Right cardiac atrium (tissue), 5 donors: ENCODE data around the gene LUM. TPM values are rescaled to one million over a fixed set of nuclear protein-coding genes. Genes with fewer than 3 reads are reported as not detected.
"Not testable (repeated sequence)": the region's sequence is repeated elsewhere in the genome, so short reads cannot be mapped to it uniquely, and the experiment has no call there.

ENCODE experiments used
- ATAC-seq, 2 donors: fragments of 200-7000 bp; cut with Tn5 transposase; one replicate each; pipeline versions ENCODE4 v1.8.0 to v1.9.1; 2020; ENCODE audit warnings: moderate library complexity in 2 of 2, mild to moderate bottlenecking in 1 of 2
- DNase-seq, 3 donors: peaks; one replicate each; pipeline ENCODE4 v3.0.0-alpha.2; 2020
- H3K27ac ChIP-seq: one replicate; pipeline ENCODE4 v1.5.1; 2013; ENCODE audit warnings: mild to moderate bottlenecking, low read length, control low read depth, moderate library complexity
- H3K27me3 ChIP-seq: one replicate; pipeline ENCODE4 v1.6.1; 2013; ENCODE audit not compliant: control insufficient read depth, insufficient read depth
- H3K4me1 ChIP-seq: one replicate; pipeline ENCODE4 v1.6.1; 2013; ENCODE audit warnings: low read length; ENCODE audit not compliant: control insufficient read depth, insufficient read depth
- H3K4me3 ChIP-seq: one replicate; pipeline ENCODE4 v1.5.1; 2013; ENCODE audit warnings: low read length, control low read depth
- H3K9me3 ChIP-seq: one replicate; pipeline ENCODE4 v1.6.1; 2013; ENCODE audit warnings: low read length; ENCODE audit not compliant: control insufficient read depth
- WGBS: extraction: QIAGEN DNeasy Blood & Tissue Kit; methylation state at CpG from one replicate; pipeline ENCODE4 v1.1.7; 2013; 5-methylcytosine and 5-hydroxymethylcytosine counted together
- intact Hi-C, 4 donors: fragments of 100-400 bp; cut with DNase I; formaldehyde crosslinking; loops; one replicate each; pipeline versions ENCODE4 v1.11.0 to v1.14.0; 2022 to 2023
- polyA plus RNA-seq: library from polyadenylated mRNA; stranded (reverse); fragments of 200-250 nt; gene quantifications from one replicate; pipeline ENCODE4 v1.2.3, GENCODE V29; 2013
- total RNA-seq, 4 donors: library from RNA; stranded (reverse); fragmentation: NEBNext Ultra II Directional; extraction: Animal tissue kit (Norgen Biotek cat#: 25700); gene quantifications; one replicate each; pipeline ENCODE4 v1.2.1, GENCODE V29; 2021
- donor health status: healthy with polysubstance abuse.
- donor health status: DM: no; HTN: yes; CAD: no.
- donor health status: DM: no; HTN: no; CAD: no.
- donor health status: DM: no; HTN: yes; CAD: no; lungs with severe emphysema.
- donor health status: DM: yes; HTN: yes; CAD: no.

LUM gene
- total and polyA plus RNA-seq, 5 donors, result 163 to 269 (median 253) TPM

DNA sequence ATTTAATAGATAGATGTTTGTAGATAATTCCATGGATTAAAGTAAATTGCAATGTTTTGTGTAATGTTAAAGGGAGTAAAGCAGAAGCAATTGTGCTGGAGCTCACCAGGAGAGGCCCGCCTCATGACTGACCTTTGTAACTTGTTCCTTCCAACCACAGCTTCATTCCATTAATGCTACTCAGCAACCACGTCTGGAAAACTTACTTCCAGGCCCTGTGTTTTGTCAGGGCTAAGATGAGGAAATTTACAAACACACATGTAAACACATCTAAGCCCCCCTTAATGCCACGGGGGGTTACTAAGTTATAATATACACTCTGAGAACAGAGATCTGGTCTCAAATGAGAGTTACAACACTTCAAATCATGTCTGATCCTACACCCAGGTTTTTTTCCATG, 12.4 kb downstream of the LUM start:
- H3K27ac ChIP-seq, result no peak overlapping the region
- peak in 1 of 3 donors; percentile 18 for DNase-seq
- no peaks in the 10 kb centered on the region for H3K9me3 ChIP-seq
- H3K4me1 ChIP-seq, result no peaks in the 10 kb centered on the region
- ATAC-seq, result peak; percentile 50 to 73
- intact Hi-C loops, result no loop called here
- H3K4me3 ChIP-seq, result no peak overlapping the region
- H3K27me3 ChIP-seq, result no peaks in the 10 kb centered on the region
- 26% methylated on average over 3 of the region's 3 CpGs for WGBS

DNA sequence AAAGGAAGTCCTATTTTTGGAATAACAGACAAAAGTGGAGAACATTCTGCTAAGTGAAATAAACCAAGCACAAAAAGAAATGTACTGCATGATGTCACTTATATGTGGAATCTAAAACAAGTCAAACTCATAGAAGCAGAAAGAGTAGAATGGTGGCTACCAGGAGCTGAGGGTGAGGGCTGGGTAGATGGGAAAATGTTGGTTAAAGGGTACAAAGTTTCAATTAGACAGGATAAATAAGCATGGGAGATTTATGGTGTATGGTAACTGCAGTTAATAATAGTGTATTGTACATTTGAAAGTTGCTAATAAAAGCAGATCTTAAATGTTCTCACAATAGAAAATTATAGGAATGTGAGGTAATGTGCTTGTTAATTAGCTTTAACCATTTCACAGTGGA, 12.8 kb downstream of the LUM start:
- intact Hi-C loops, result no loop called here
- no peaks in the 10 kb centered on the region for H3K4me1 ChIP-seq
- no peak overlapping the region for H3K27ac ChIP-seq
- H3K4me3 ChIP-seq, result no peak overlapping the region
- ATAC-seq (no peak), DNase-seq (no peak)
- no peaks in the 10 kb centered on the region for H3K27me3 ChIP-seq
- no peaks in the 10 kb centered on the region for H3K9me3 ChIP-seq

- DNase-seq (no peak), ATAC-seq (no peak)
- H3K4me1 ChIP-seq, result no peaks in the 10 kb centered on the region
- no peak overlapping the region for H3K4me3 ChIP-seq
- H3K27ac ChIP-seq, result no peak overlapping the region
- no peaks in the 10 kb centered on the region for H3K27me3 ChIP-seq
- 73% methylated on average over 1 of the region's 1 CpG for WGBS
- H3K9me3 ChIP-seq, result no peaks in the 10 kb centered on the region
- intact Hi-C loops, result no loop called here
These were observed 16.3 kb downstream of the LUM start for GRCh38 chr12:91094957-91095356.

GRCh38 chr12:91094032-91094662, 17.1 kb downstream of the LUM start:
- ATAC-seq (no peak), DNase-seq (no peak)
- intact Hi-C loops, result no loop called here

GRCh38 chr12:91093341-91093740, 18.0 kb downstream of the LUM start:
- Histone ChIP-seq H3K9me3 (no peaks in the 10 kb centered on the region), H3K27me3 (no peaks in the 10 kb centered on the region), H3K4me3 (peak overlapping the region; percentile 25), H3K27ac (no peak overlapping the region), H3K4me1 (no peaks in the 10 kb centered on the region)
- intact Hi-C loops, result no loop called here
- WGBS, result 50% methylated on average over 4 of the region's 4 CpGs
- ATAC-seq (no peak), DNase-seq (no peak)

More at GRCh38 chr12:91094032-91094662, 17.1 kb downstream of the LUM start:
- no peaks in the 10 kb centered on the region for H3K4me1 ChIP-seq
- no peaks in the 10 kb centered on the region for H3K27me3 ChIP-seq
- H3K27ac ChIP-seq, result no peak overlapping the region
- no peak overlapping the region for H3K4me3 ChIP-seq
- H3K9me3 ChIP-seq, result no peaks in the 10 kb centered on the region

DNA sequence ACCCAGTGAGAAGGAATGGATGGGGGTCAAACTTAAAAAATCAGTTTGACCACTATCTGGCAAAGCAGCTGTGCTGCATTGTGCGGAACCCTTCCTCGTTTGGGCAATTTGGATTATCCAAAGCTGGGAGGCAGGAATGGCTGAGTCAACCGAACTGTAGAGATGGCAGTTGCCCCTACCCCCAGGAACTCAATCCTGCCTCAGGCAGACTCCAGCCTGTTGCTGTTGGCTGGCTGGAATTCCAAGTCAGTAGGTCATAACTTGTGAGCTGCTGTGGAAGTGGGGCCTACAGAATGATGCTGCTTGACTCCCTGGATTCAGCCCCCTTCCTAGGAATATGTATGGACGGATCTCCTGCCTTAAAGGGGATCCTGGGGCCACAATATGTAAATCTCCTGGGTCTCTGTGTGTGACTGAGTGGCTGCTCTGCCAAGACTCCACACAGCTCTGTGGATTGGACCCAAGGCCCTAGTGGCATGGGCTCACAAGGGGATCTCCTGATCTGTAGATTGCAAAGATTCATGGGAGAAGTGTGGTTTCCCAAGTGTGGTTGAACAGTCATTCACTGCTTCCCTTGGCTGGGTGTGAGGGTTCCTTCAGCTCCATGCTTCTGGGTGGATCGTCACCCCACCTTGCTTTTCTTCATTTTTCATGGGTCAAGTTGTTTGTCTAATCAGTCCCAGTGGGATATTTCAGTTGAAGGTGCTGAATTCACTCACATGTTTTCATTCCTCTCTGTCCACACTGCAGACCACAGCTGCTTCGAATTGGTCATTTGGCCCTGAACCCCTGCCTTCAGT, 19.2 kb downstream of the LUM start:
- Histone ChIP-seq H3K27ac (no peak overlapping the region), H3K4me1 (no peaks in the 10 kb centered on the region), H3K27me3 (no peaks in the 10 kb centered on the region), H3K4me3 (no peak overlapping the region), H3K9me3 (no peaks in the 10 kb centered on the region)
- 69% methylated on average over 6 of the region's 6 CpGs for WGBS
- ATAC-seq (no peak), DNase-seq (no peak)
- intact Hi-C loops, result no loop called here

GRCh38 chr12:91089953-91090352, 21.3 kb downstream of the LUM start:
- not testable (repeated sequence) for ATAC-seq

DNA sequence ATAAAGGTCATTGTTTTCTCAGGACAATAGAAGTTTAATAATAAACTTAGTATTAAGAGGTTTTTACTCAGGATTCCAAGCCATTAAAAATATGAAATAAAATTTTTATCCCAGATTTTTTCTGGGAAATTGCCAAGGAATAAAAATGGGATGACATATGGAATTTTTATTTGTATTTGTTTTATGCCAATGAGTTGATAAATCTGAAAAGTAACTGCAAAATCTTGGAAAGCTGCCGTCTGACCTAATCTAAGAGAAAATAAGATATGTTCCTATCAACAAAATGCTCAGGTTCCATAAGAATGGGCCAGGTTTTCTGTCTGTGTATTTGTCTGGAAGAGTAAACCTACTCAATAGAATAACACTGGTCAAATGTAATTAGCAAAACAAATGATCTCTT, 31.3 kb downstream of the LUM start:
- no peaks in the 10 kb centered on the region for H3K4me1 ChIP-seq
- 58% methylated on average over 1 of the region's 1 CpG for WGBS
- H3K4me3 ChIP-seq, result no peak overlapping the region
- no peaks in the 10 kb centered on the region for H3K9me3 ChIP-seq
- H3K27ac ChIP-seq, result no peak overlapping the region
- DNase-seq (no peak), ATAC-seq (no peak)
- intact Hi-C loops, result no loop called here
- H3K27me3 ChIP-seq, result no peaks in the 10 kb centered on the region

More at GRCh38 chr12:91089953-91090352, 21.3 kb downstream of the LUM start:
- H3K27ac ChIP-seq, intact Hi-C loops, H3K27me3 ChIP-seq, H3K9me3 ChIP-seq, H3K4me3 ChIP-seq, DNase-seq, H3K4me1 ChIP-seq: not testable (repeated sequence)
- 96% methylated on average over 2 of the region's 2 CpGs for WGBS

GRCh38 chr12:91078501-91078900, 32.8 kb downstream of the LUM start:
- H3K27ac ChIP-seq, result no peak overlapping the region
- no peaks in the 10 kb centered on the region for H3K4me1 ChIP-seq
- WGBS, result 46% methylated on average over 1 of the region's 1 CpG
- ATAC-seq (no peak), DNase-seq (no peak)
- intact Hi-C loops, result no loop called here
- no peak overlapping the region for H3K4me3 ChIP-seq
- no peaks in the 10 kb centered on the region for H3K27me3 ChIP-seq
- H3K9me3 ChIP-seq, result no peaks in the 10 kb centered on the region

- no peak overlapping the region for H3K27ac ChIP-seq
- no peaks in the 10 kb centered on the region for H3K9me3 ChIP-seq
- no peak for DNase-seq
- no peaks in the 10 kb centered on the region for H3K4me1 ChIP-seq
- 90% methylated on average over 5 of the region's 5 CpGs for WGBS
- H3K4me3 ChIP-seq, result no peak overlapping the region
- no peaks in the 10 kb centered on the region for H3K27me3 ChIP-seq
- intact Hi-C loops, result no loop called here
- ATAC-seq, result no peak
These were observed 33.9 kb downstream of the LUM start for GRCh38 chr12:91077228-91077954.

- Histone ChIP-seq H3K4me1 (no peaks in the 10 kb centered on the region), H3K4me3 (no peak overlapping the region), H3K27me3 (no peaks in the 10 kb centered on the region), H3K27ac (no peak overlapping the region), H3K9me3 (no peaks in the 10 kb centered on the region)
- no peak for DNase-seq
- ATAC-seq, result no peak
- 68% methylated on average over 1 of the region's 1 CpG for WGBS
- intact Hi-C loops, result no loop called here
These were observed 36.4 kb downstream of the LUM start for GRCh38 chr12:91074851-91075250.
